ENCODE results near the gene FAM204A.

Gene FAM204A

DNA sequence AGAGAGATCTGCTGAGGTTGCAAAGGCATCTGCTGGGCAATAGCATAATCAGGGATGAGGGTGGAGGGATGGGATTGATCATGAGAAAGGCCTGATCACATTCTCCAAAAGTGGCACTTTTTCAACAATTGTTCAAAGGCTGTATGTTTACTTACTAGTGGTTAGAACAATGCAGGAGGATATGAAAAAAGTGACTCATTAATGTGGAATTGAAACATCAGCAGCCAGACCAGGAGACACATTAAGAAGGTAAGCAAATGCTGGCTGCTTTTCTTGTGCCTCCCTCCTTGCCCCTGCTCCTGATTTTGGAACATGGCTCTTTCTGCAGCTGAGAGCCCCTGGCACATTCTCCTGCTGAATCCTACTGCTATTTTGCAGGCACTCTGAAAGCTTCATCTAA lies 63.5 kb downstream of the FAM204A start:
- TF ChIP-seq, protein P1, sequence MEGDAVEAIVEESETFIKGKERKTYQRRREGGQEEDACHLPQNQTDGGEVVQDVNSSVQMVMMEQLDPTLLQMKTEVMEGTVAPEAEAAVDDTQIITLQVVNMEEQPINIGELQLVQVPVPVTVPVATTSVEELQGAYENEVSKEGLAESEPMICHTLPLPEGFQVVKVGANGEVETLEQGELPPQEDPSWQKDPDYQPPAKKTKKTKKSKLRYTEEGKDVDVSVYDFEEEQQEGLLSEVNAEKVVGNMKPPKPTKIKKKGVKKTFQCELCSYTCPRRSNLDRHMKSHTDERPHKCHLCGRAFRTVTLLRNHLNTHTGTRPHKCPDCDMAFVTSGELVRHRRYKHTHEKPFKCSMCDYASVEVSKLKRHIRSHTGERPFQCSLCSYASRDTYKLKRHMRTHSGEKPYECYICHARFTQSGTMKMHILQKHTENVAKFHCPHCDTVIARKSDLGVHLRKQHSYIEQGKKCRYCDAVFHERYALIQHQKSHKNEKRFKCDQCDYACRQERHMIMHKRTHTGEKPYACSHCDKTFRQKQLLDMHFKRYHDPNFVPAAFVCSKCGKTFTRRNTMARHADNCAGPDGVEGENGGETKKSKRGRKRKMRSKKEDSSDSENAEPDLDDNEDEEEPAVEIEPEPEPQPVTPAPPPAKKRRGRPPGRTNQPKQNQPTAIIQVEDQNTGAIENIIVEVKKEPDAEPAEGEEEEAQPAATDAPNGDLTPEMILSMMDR (IDR thresholded peaks at IDR 0.05), result no peak
- no peak overlapping the region for H3K4me3 Mint-ChIP-seq

DNA sequence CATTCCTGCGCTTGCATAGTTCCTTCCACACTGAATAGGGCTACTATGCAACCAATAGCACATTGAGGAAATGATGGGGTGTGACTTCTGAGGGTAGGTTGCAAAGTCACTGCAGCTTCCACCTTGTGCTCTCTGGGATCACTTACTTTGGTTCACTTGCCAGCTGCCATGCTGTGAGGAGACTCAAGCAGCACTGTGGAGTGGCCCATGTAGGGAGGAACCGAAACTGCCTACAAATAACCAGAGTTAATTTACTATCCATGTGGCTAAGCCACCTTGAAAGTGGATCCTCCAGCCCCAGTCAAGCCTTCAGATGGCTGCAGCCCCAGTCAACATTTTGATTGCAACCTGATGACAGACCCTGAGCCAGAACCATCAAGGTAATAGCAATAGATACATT lies 64.3 kb downstream of the FAM204A start:
- Mint-ChIP-seq H3K27ac (no peak overlapping the region), H3K4me1 (peaks cover 21% of the 10 kb centered on the region), H3K36me3 (ENCODE audit: low read depth) (peaks cover 4% of the 10 kb centered on the region), H3K4me3 (no peak overlapping the region), H3K27me3 (ENCODE audit: low read depth, poor library complexity) (peaks cover 4% of the 10 kb centered on the region), H3K9me3 (peaks cover 20% of the 10 kb centered on the region)
- no peak for DNase-seq
- TF ChIP-seq, protein P1 (IDR thresholded peaks at IDR 0.05), result no peak

More for the DNA sequence above, 63.5 kb downstream of the FAM204A start:
- Mint-ChIP-seq H3K27ac (no peak overlapping the region), H3K27me3 (ENCODE audit: low read depth, poor library complexity) (peaks cover 4% of the 10 kb centered on the region), H3K4me1 (peaks cover 29% of the 10 kb centered on the region), H3K9me3 (peaks cover 20% of the 10 kb centered on the region), H3K36me3 (ENCODE audit: low read depth) (peaks cover 4% of the 10 kb centered on the region)
- no peak for DNase-seq

DNA sequence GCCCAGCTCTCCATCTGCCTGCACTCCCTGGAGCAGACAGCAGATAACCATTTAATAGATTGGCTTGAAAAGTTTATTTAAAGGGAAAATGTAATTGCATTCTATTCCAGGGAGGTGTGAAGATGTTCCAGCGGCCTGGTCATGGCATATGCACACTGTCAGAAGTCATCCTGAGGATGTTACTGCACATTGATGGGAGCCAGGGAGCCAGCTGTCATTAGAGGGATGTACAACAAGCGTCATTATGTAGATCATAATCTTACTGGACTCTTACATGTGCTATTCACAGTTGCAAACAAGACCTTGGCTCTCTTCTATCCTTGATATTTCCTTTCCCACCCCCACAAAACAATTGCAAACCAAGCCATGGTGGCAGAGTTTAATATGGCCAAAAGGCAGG lies 65.4 kb downstream of the FAM204A start:
- no peak for DNase-seq
- H3K36me3 Mint-ChIP-seq (ENCODE audit: low read depth), result peaks cover 4% of the 10 kb centered on the region
- H3K27me3 Mint-ChIP-seq (ENCODE audit: low read depth, poor library complexity), result peaks cover 4% of the 10 kb centered on the region
- H3K4me3 Mint-ChIP-seq, result no peak overlapping the region
- H3K9me3 Mint-ChIP-seq, result peaks cover 20% of the 10 kb centered on the region
- TF ChIP-seq, protein P1 (IDR thresholded peaks at IDR 0.05), result no peak
- peaks cover 22% of the 10 kb centered on the region for H3K4me1 Mint-ChIP-seq
- no peak overlapping the region for H3K27ac Mint-ChIP-seq

DNA sequence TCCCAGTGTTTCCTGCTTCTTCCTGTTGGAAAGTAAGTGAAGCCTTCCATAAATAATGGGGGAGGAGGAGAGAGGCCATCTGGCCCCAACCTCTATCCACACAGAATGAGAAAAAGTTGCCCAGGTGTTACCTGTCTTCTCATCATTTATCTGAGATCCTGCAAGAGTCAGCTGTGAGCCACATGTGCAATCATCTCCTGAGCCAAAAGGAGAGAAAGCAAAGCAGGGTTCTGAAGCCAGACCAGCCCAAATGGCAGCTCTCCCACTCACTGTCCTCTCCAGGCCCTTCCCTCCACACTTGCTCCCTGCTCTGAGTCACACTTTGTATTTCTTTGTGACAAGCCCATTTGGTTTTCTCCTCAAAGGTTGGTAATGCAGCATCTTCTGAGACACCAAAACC lies 65.9 kb downstream of the FAM204A start:
- no peak for DNase-seq
- Mint-ChIP-seq H3K36me3 (ENCODE audit: low read depth) (peaks cover 4% of the 10 kb centered on the region), H3K4me3 (no peak overlapping the region), H3K27ac (no peak overlapping the region), H3K9me3 (peaks cover 20% of the 10 kb centered on the region), H3K4me1 (peaks cover 23% of the 10 kb centered on the region), H3K27me3 (ENCODE audit: low read depth, poor library complexity) (peaks cover 4% of the 10 kb centered on the region)
- TF ChIP-seq, protein P1 (IDR thresholded peaks at IDR 0.05), result no peak

DNA sequence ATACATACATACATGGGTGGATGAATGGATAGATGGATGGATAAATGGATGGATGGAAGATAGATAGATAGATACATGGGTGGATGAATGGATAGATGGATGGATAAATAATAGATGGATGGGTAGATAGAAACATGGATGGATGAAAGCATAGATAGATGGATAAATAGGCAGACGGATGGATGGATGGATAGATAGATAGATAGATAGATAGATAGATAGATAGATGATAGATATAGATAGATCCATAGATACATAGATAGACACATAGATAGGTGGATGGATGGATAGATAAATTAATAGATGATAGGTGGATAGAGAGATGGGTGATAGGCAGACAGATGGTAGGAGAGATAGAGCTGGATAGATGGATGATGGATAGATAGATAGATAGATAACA lies 68.5 kb downstream of the FAM204A start:
- DNase-seq, result no peak
- Mint-ChIP-seq H3K27ac (no peak overlapping the region), H3K27me3 (ENCODE audit: low read depth, poor library complexity) (no peaks in the 10 kb centered on the region), H3K4me1 (peaks cover 20% of the 10 kb centered on the region), H3K4me3 (no peak overlapping the region), H3K9me3 (peaks cover 9% of the 10 kb centered on the region), H3K36me3 (ENCODE audit: low read depth) (peaks cover 4% of the 10 kb centered on the region)
- TF ChIP-seq, protein P1 (IDR thresholded peaks at IDR 0.05), result no peak

DNA sequence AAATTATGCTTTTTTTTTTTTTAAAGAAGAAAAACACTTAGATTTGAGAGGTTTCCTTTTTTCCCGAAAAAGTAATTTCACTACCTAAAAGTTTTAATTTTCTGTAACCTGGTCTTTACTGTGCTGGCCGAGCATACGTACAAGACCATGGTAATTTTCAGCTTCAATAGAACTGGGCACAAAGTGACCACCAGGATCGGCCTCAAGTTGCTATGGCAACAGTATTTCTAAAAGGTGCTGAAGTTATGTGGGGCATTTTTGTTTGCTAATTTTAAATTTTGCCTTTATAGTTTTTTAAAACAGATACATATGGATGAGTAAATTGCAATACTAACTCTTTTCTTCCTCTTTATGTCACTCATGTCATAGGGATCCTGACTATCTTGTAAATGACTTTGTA lies 69.4 kb downstream of the FAM204A start:
- peaks cover 27% of the 10 kb centered on the region for H3K4me1 Mint-ChIP-seq
- H3K27ac Mint-ChIP-seq, result no peak overlapping the region
- TF ChIP-seq, protein P1 (IDR thresholded peaks at IDR 0.05), result no peak
- peaks cover 5% of the 10 kb centered on the region for H3K9me3 Mint-ChIP-seq
- DNase-seq, result no peak
- peaks cover 9% of the 10 kb centered on the region for H3K27me3 Mint-ChIP-seq (ENCODE audit: low read depth, poor library complexity)
- no peak overlapping the region for H3K4me3 Mint-ChIP-seq
- H3K36me3 Mint-ChIP-seq (ENCODE audit: low read depth), result peaks cover 4% of the 10 kb centered on the region

All from nephron progenitor cell (in vitro differentiated cells).